Liver (tissue), 9 donors: ENCODE results near the gene GALNT17. TPM values are rescaled to one million over a fixed set of nuclear protein-coding genes. Genes with fewer than 3 reads are reported as not detected.

Experiments used
- DNase-seq: peaks from one replicate; pipeline ENCODE4 v3.0.0-alpha.2; 2017; ENCODE audit warnings: low spot score
- H3K27ac ChIP-seq, 2 donors: one replicate each; pipeline ENCODE4 v1.7.0; 2013; ENCODE audit warnings: inconsistent platforms in 2 of 2, low read length in 2 of 2, control low read depth in 1 of 2, low read depth in 1 of 2, mild to moderate bottlenecking in 1 of 2
- H3K27me3 ChIP-seq, 4 donors: one replicate each; pipeline versions ENCODE4 v1.6.1 to v1.7.0; 2013; ENCODE audit warnings: low read length in 3 of 4, inconsistent platforms in 1 of 4, mild to moderate bottlenecking in 1 of 4, moderate library complexity in 1 of 4; ENCODE audit not compliant: control insufficient read depth in 4 of 4, insufficient read depth in 4 of 4
- H3K36me3 ChIP-seq, 4 donors: one replicate each; pipeline versions ENCODE4 v1.6.1 to v1.7.0; 2013; ENCODE audit warnings: low read length in 3 of 4, mild to moderate bottlenecking in 3 of 4, low read depth in 1 of 4, moderate library complexity in 1 of 4; ENCODE audit not compliant: control insufficient read depth in 4 of 4, insufficient read depth in 3 of 4
- H3K4me1 ChIP-seq, 4 donors: one replicate each; pipeline versions ENCODE4 v1.6.1 to v1.7.0; 2013; ENCODE audit warnings: low read length in 3 of 4, mild to moderate bottlenecking in 3 of 4, moderate library complexity in 1 of 4; ENCODE audit not compliant: control insufficient read depth in 4 of 4, insufficient read depth in 4 of 4
- H3K4me3 ChIP-seq, 3 donors: one replicate each; pipeline versions ENCODE4 v1.6.1 to v1.7.0; 2013; ENCODE audit warnings: low read length in 3 of 3, control low read depth in 1 of 3, low read depth in 1 of 3, mild to moderate bottlenecking in 1 of 3
- H3K9ac ChIP-seq, 2 donors: one replicate each; pipeline ENCODE4 v1.7.0; 2013; ENCODE audit warnings: low read length in 2 of 2, mild to moderate bottlenecking in 2 of 2, moderate library complexity in 2 of 2, control low read depth in 1 of 2, low read depth in 1 of 2
- H3K9me3 ChIP-seq, 4 donors: one replicate each; pipeline versions ENCODE4 v1.6.1 to v1.7.0; 2013; ENCODE audit warnings: low read length in 3 of 4; ENCODE audit not compliant: control insufficient read depth in 4 of 4
- ATF3 ChIP-seq: IDR thresholded peaks from 2 replicates; pipeline ENCODE4 v1.6.1; 2016; ENCODE audit warnings: antibody characterized with exemption
- CTCF ChIP-seq: fragments of 150-350 bp; IDR thresholded peaks from 2 replicates; pipeline ENCODE4 v1.5.1; 2017; ENCODE audit warnings: improper control_type of control experiment, low read depth, low read length; ENCODE audit not compliant: missing input control
- EGR1 ChIP-seq, 2 donors: IDR thresholded peaks; 2 replicates each; pipeline ENCODE4 v1.6.1; 2016 to 2018; ENCODE audit warnings: antibody characterized with exemption in 2 of 2, low read depth in 2 of 2
- FOXA1 ChIP-seq: IDR thresholded peaks from 2 replicates; pipeline ENCODE4 v1.6.1; 2016; ENCODE audit warnings: antibody characterized with exemption
- FOXA2 ChIP-seq: IDR thresholded peaks from 2 replicates; pipeline ENCODE4 v1.6.1; 2016; ENCODE audit warnings: antibody characterized with exemption
- GABPA ChIP-seq, 2 donors: IDR thresholded peaks in 1 of 2; conservative IDR thresholded peaks in 1 of 2; 2 replicates each; pipeline ENCODE4 v1.6.1; 2016; ENCODE audit warnings: antibody characterized with exemption in 2 of 2, mild to moderate bottlenecking in 1 of 2, moderate library complexity in 1 of 2
- HNF4G ChIP-seq: IDR thresholded peaks from 2 replicates; pipeline ENCODE4 v1.6.1; 2016; ENCODE audit warnings: antibody characterized with exemption
- JUND ChIP-seq, 2 donors: IDR thresholded peaks; 2 replicates each; pipeline ENCODE4 v1.6.1; 2016; ENCODE audit warnings: antibody characterized with exemption in 2 of 2
- MAX ChIP-seq: IDR thresholded peaks from 2 replicates; pipeline ENCODE4 v1.6.1; 2016; ENCODE audit warnings: antibody characterized with exemption
- NR2F2 ChIP-seq: IDR thresholded peaks from 2 replicates; pipeline ENCODE4 v1.6.1; 2016; ENCODE audit warnings: antibody characterized with exemption
- RAD21 ChIP-seq, 2 donors: IDR thresholded peaks; 2 replicates each; pipeline ENCODE4 v1.6.1; 2016; ENCODE audit warnings: antibody characterized with exemption in 2 of 2, mild to moderate bottlenecking in 2 of 2
- RXRA ChIP-seq, 2 donors: IDR thresholded peaks; 2 replicates each; pipeline ENCODE4 v1.6.1; 2017 to 2018; ENCODE audit warnings: antibody characterized with exemption in 2 of 2, mild to moderate bottlenecking in 1 of 2
- SP1 ChIP-seq: IDR thresholded peaks from 2 replicates; pipeline ENCODE4 v1.6.1; 2018; ENCODE audit warnings: antibody characterized with exemption, mild to moderate bottlenecking
- TAF1 ChIP-seq: conservative IDR thresholded peaks from 2 replicates; pipeline ENCODE4 v1.6.1; 2016; ENCODE audit warnings: antibody characterized with exemption, mild to moderate bottlenecking
- YY1 ChIP-seq: IDR thresholded peaks from 2 replicates; pipeline ENCODE4 v1.6.1; 2016; ENCODE audit warnings: antibody characterized with exemption, mild to moderate bottlenecking
- ZBTB33 ChIP-seq: IDR thresholded peaks from 2 replicates; pipeline ENCODE4 v1.6.1; 2016; ENCODE audit warnings: antibody characterized with exemption
- WGBS: extraction: QIAGEN DNeasy Blood & Tissue Kit; methylation state at CpG from one replicate; pipeline ENCODE4 v1.1.7; 2013; 5-methylcytosine and 5-hydroxymethylcytosine counted together
- polyA plus RNA-seq, 2 donors: library from polyadenylated mRNA; stranded (reverse) in 1 of 2; unstranded in 1 of 2; fragments of 200-250 nt in 1 of 2; fragments of >200 nt in 1 of 2; fragmentation: Nextera tagmentation in 1 of 2; extraction: Ambion mirVana in 1 of 2; gene quantifications; one replicate each; pipeline versions ENCODE4 v1.2.1 to v1.2.3, GENCODE V29; 2013 to 2015
- total RNA-seq, 2 donors: library from RNA; depleted of rRNA; stranded (reverse); fragments of >200 nt; gene quantifications; one replicate each; pipeline ENCODE4 v1.2.3, GENCODE V29; 2014
- TF ChIP-seq, protein P1 (sequence below): IDR thresholded peaks from 2 replicates; pipeline ENCODE4 v1.6.1; 2016; ENCODE audit warnings: antibody characterized with exemption, mild to moderate bottlenecking
- donor health status: healthy.
- donor health status: healthy.
- donor health status: healthy.
- donor health status: healthy.
- donor health status: healthy.

GALNT17 gene
- total and polyA plus RNA-seq, 4 donors, result 0.10 to 0.42 (median 0.37) TPM; not detected in 1

- TF ChIP-seq MAX, result no peak
- TF ChIP-seq CTCF, result no peak
- no peak for TF ChIP-seq ZBTB33
- TF ChIP-seq YY1, result no peak
- no peak for TF ChIP-seq FOXA1
- no peak for TF ChIP-seq SP1
- TF ChIP-seq, protein P1, sequence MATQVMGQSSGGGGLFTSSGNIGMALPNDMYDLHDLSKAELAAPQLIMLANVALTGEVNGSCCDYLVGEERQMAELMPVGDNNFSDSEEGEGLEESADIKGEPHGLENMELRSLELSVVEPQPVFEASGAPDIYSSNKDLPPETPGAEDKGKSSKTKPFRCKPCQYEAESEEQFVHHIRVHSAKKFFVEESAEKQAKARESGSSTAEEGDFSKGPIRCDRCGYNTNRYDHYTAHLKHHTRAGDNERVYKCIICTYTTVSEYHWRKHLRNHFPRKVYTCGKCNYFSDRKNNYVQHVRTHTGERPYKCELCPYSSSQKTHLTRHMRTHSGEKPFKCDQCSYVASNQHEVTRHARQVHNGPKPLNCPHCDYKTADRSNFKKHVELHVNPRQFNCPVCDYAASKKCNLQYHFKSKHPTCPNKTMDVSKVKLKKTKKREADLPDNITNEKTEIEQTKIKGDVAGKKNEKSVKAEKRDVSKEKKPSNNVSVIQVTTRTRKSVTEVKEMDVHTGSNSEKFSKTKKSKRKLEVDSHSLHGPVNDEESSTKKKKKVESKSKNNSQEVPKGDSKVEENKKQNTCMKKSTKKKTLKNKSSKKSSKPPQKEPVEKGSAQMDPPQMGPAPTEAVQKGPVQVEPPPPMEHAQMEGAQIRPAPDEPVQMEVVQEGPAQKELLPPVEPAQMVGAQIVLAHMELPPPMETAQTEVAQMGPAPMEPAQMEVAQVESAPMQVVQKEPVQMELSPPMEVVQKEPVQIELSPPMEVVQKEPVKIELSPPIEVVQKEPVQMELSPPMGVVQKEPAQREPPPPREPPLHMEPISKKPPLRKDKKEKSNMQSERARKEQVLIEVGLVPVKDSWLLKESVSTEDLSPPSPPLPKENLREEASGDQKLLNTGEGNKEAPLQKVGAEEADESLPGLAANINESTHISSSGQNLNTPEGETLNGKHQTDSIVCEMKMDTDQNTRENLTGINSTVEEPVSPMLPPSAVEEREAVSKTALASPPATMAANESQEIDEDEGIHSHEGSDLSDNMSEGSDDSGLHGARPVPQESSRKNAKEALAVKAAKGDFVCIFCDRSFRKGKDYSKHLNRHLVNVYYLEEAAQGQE, result no peak
- no peak for TF ChIP-seq EGR1 (IDR thresholded peaks at IDR 0.05; ENCODE audit: low read depth in 2 of 2)
- 69% methylated on average over 5 of the region's 5 CpGs for WGBS
Observed at GRCh38 chr7:71193099-71193810, 61.3 kb downstream of the GALNT17 start.

DNA sequence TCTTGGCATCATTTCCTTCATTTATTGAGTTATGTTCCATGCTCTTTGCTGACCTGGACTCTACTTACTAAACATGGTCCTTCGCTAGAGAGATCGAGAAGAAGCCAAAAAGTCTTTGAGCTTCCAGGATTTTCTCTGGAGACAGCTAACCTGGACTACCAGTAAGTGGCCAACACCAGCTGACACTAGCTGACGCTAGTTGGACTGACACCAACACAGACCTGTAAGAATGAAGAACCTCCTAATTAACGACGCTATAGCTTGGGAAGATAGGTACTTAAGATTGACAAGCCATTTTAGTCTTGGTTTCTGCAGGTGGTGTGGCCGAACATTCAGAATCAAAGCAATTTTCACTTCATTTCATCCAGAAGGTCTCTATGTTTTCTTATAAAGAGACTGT, 66.4 kb downstream of the GALNT17 start:
- Histone ChIP-seq H3K4me3 (no peak overlapping the region), H3K36me3 (no peaks in the 10 kb centered on the region), H3K9me3 (no peaks in the 10 kb centered on the region), H3K27me3 (no peaks in the 10 kb centered on the region), H3K27ac (no peak overlapping the region), H3K9ac (no peak overlapping the region), H3K4me1 (no peaks in the 10 kb centered on the region)
- no peak for DNase-seq
- 82% methylated on average over 6 of the region's 6 CpGs for WGBS
- no peak for TF ChIP-seq GABPA (IDR thresholded peaks at IDR 0.05 in 1 of 2, conservative IDR thresholded peaks at IDR 0.05 in 1 of 2)
- TF ChIP-seq RAD21 (IDR thresholded peaks at IDR 0.05), result no peak
- TF ChIP-seq NR2F2, result no peak
- TF ChIP-seq RXRA (IDR thresholded peaks at IDR 0.05), result no peak
- TF ChIP-seq EGR1 (IDR thresholded peaks at IDR 0.05; ENCODE audit: low read depth in 2 of 2), result no peak
- no peak for TF ChIP-seq ZBTB33
- no peak for TF ChIP-seq JUND (IDR thresholded peaks at IDR 0.05)
- TF ChIP-seq FOXA1, result no peak
- TF ChIP-seq TAF1, result no peak
- no peak for TF ChIP-seq MAX
- no peak for TF ChIP-seq FOXA2
- TF ChIP-seq YY1, result no peak
- no peak for TF ChIP-seq ATF3
- TF ChIP-seq, protein P1, result no peak
- no peak for TF ChIP-seq HNF4G

More at GRCh38 chr7:71193099-71193810, 61.3 kb downstream of the GALNT17 start:
- Histone ChIP-seq H3K9me3 (no peaks in the 10 kb centered on the region), H3K36me3 (no peaks in the 10 kb centered on the region), H3K27me3 (no peaks in the 10 kb centered on the region), H3K9ac (no peak overlapping the region), H3K4me3 (no peak overlapping the region), H3K4me1 (no peaks in the 10 kb centered on the region), H3K27ac (no peak overlapping the region)
- no peak for DNase-seq
